Neural cell (in vitro differentiated cells): Measurements from ENCODE around the gene APH1A. TPM values are rescaled to one million over a fixed set of nuclear protein-coding genes. Genes with fewer than 3 reads are reported as not detected.
A peak's percentile ranks its signal among the peaks of the same experiment; 100 is the strongest.

ENCODE experiments used
- H2AFZ ChIP-seq: fragments of 200-600, 300-800 bp; sonication (generic), shearing (Covaris generic); 2 replicates; pipeline ENCODE4 v1.6.0; 2014; ENCODE audit warnings: low read depth, mild to moderate bottlenecking, antibody characterized with exemption, low read length, moderate library complexity
- H3F3A ChIP-seq: fragments of 200-600 bp; shearing (Covaris generic); 2 replicates; pipeline ENCODE4 v1.6.1; 2016; ENCODE audit warnings: mild to moderate bottlenecking, moderate library complexity, mixed read lengths, antibody characterized with exemption, low read length; ENCODE audit not compliant: insufficient read depth, poor library complexity, severe bottlenecking
- H3K27ac ChIP-seq: fragments of 200-600, 300-800 bp; sonication (generic), shearing (Covaris generic); 2 replicates; pipeline ENCODE4 v1.5.1; 2014; ENCODE audit warnings: mild to moderate bottlenecking, low read length, moderate library complexity
- H3K27me3 ChIP-seq: fragments of 300-800, 200-600 bp; sonication (generic), shearing (Covaris generic); 2 replicates; pipeline ENCODE4 v1.6.0; 2014; ENCODE audit warnings: mild to moderate bottlenecking, low read depth, low read length, moderate library complexity; ENCODE audit not compliant: insufficient read depth
- H3K36me3 ChIP-seq: fragments of 300-800, 200-600 bp; sonication (generic), shearing (Covaris generic); 2 replicates; pipeline ENCODE4 v1.5.1; 2014; ENCODE audit warnings: mild to moderate bottlenecking, antibody characterized with exemption, low read length, moderate library complexity; ENCODE audit not compliant: insufficient read depth
- H3K4me2 ChIP-seq: fragments of 300-800, 200-600 bp; sonication (generic), shearing (Covaris generic); 2 replicates; pipeline ENCODE4 v1.6.0; 2014; ENCODE audit warnings: mild to moderate bottlenecking, low read length
- H3K4me3 ChIP-seq: fragments of 300-800, 200-600 bp; sonication (generic), shearing (Covaris generic); 2 replicates; pipeline ENCODE4 v1.5.1; 2014; ENCODE audit warnings: mild to moderate bottlenecking, low read length, moderate library complexity
- H3K79me2 ChIP-seq: fragments of 200-600 bp; shearing (Covaris generic); replicated peaks from 2 replicates; pipeline ENCODE4 v1.6.0; 2014; ENCODE audit warnings: mild to moderate bottlenecking, low read length, moderate library complexity; ENCODE audit not compliant: insufficient read depth
- H3K9ac ChIP-seq: fragments of 300-800, 200-600 bp; sonication (generic), shearing (Covaris generic); 2 replicates; pipeline ENCODE4 v1.6.1; 2016; ENCODE audit warnings: mild to moderate bottlenecking, low read length, mixed read lengths
- H3K9me2 ChIP-seq: fragments of 200-600 bp; shearing (Covaris generic); 2 replicates; pipeline ENCODE4 v1.6.1; 2016; ENCODE audit warnings: mild to moderate bottlenecking, low read length, mixed read lengths; ENCODE audit not compliant: insufficient read depth
- H3K9me3 ChIP-seq: fragments of 200-600, 300-800 bp; sonication (generic), shearing (Covaris generic); 2 replicates; pipeline ENCODE4 v1.6.1; 2016; ENCODE audit warnings: mild to moderate bottlenecking, mixed run types, low read length, moderate library complexity, mixed read lengths
- H4K20me1 ChIP-seq: fragments of 200-600 bp; shearing (Covaris generic); 2 replicates; pipeline ENCODE4 v1.6.1; 2016; ENCODE audit warnings: mild to moderate bottlenecking, mixed run types; ENCODE audit not compliant: insufficient read depth
- CTCF ChIP-seq: fragments of 450-650 bp; IDR thresholded peaks from 2 replicates; pipeline ENCODE4 v1.5.1; 2014; ENCODE audit warnings: antibody characterized with exemption, mild to moderate bottlenecking, moderate library complexity; ENCODE audit not compliant: poor library complexity, severe bottlenecking
- EP300 ChIP-seq: fragments of 450-650 bp; conservative IDR thresholded peaks from 2 replicates; pipeline ENCODE4 v1.6.1; 2014; ENCODE audit warnings: antibody characterized with exemption, mild to moderate bottlenecking, moderate library complexity; ENCODE audit not compliant: poor library complexity, severe bottlenecking
- EZH2 ChIP-seq: fragments of 200-600, 300-800 bp; shearing (Covaris generic), sonication (generic); IDR thresholded peaks from 2 replicates; pipeline ENCODE4 v1.6.1; 2014; ENCODE audit warnings: antibody characterized with exemption, low read length, borderline replicate concordance, mild to moderate bottlenecking; ENCODE audit not compliant: insufficient read depth, poor library complexity, severe bottlenecking
- MXI1 ChIP-seq: fragments of 450-650 bp; conservative IDR thresholded peaks from 2 replicates; pipeline ENCODE4 v1.6.1; 2014; ENCODE audit warnings: antibody characterized with exemption, mild to moderate bottlenecking; ENCODE audit not compliant: poor library complexity, severe bottlenecking
- POLR2AphosphoS5 ChIP-seq: IDR thresholded peaks from 2 replicates; pipeline ENCODE4 v1.6.1; 2012
- RAD21 ChIP-seq: fragments of 450-650 bp; conservative IDR thresholded peaks from 2 replicates; pipeline ENCODE4 v1.6.1; 2014; ENCODE audit warnings: antibody characterized with exemption, mild to moderate bottlenecking, moderate library complexity
- REST ChIP-seq: IDR thresholded peaks from 2 replicates; pipeline ENCODE4 v1.6.1; 2012; ENCODE audit warnings: borderline replicate concordance
- SMC3 ChIP-seq: fragments of 450-650 bp; conservative IDR thresholded peaks from 2 replicates; pipeline ENCODE4 v1.6.1; 2014; ENCODE audit warnings: antibody characterized with exemption, mild to moderate bottlenecking, moderate library complexity; ENCODE audit not compliant: poor library complexity
- TAF1 ChIP-seq: IDR thresholded peaks from 2 replicates; pipeline ENCODE4 v1.6.1; 2012; ENCODE audit warnings: low read depth
- polyA plus RNA-seq: library from polyadenylated mRNA; depleted of rRNA; stranded (reverse); fragments of >200 nt; gene quantifications from 2 replicates; pipeline ENCODE4 v1.2.3, GENCODE V29; 2014

The APH1A gene
- polyA plus RNA-seq, 1 donor from 2014 or later, result 167 TPM

GRCh38 chr1:150288382-150288781, 19.6 kb upstream of the APH1A start:
- TF ChIP-seq SMC3, result no peak
- TF ChIP-seq MXI1, result no peak
- no peak for TF ChIP-seq POLR2AphosphoS5
- TF ChIP-seq RAD21, result no peak
- no peak for TF ChIP-seq EP300
- TF ChIP-seq EZH2, result no peak
- TF ChIP-seq REST, result no peak
- TF ChIP-seq CTCF, result no peak
- no peak for TF ChIP-seq TAF1
- no peaks in the 10 kb centered on the region for H3K36me3 ChIP-seq
- H3K9me3 ChIP-seq, result no peaks in the 10 kb centered on the region
- no peak overlapping the region for H3K27ac ChIP-seq
- no peaks in the 10 kb centered on the region for H3K9me2 ChIP-seq
- H4K20me1 ChIP-seq, result no peaks in the 10 kb centered on the region
- H3K79me2 ChIP-seq, result no peaks in the 10 kb centered on the region
- H3K4me3 ChIP-seq, result no peak overlapping the region
- no peak overlapping the region for H3K9ac ChIP-seq
- no peak overlapping the region for H2AFZ ChIP-seq
- H3K27me3 ChIP-seq, result no peaks in the 10 kb centered on the region
- no peak overlapping the region for H3K4me2 ChIP-seq
- no peaks in the 10 kb centered on the region for H3F3A ChIP-seq

- Histone ChIP-seq H3K9me2 (no peaks in the 10 kb centered on the region), H3K4me3 (peak overlapping the region; percentile 87), H3K27ac (no peak overlapping the region), H3K4me2 (peak overlapping the region; percentile 84), H2AFZ (no peak overlapping the region), H3F3A (no peaks in the 10 kb centered on the region), H3K36me3 (no peaks in the 10 kb centered on the region), H4K20me1 (no peaks in the 10 kb centered on the region), H3K27me3 (no peaks in the 10 kb centered on the region), H3K9me3 (no peaks in the 10 kb centered on the region), H3K9ac (peak overlapping the region; percentile 74), H3K79me2 (no peaks in the 10 kb centered on the region)
- TF ChIP-seq RAD21 (no peak), REST (no peak), EZH2 (no peak), MXI1 (no peak), SMC3 (no peak), POLR2AphosphoS5 (no peak), TAF1 (no peak), EP300 (no peak), CTCF (no peak)
Observed at GRCh38 chr1:150283260-150283659, 14.4 kb upstream of the APH1A start.
